H9 (cell line): ENCODE results near the gene PPFIBP1. TPM values are rescaled to one million over a fixed set of nuclear protein-coding genes. Genes with fewer than 3 reads are reported as not detected.

Source experiments
- DNase-seq: peaks from one replicate; pipeline ENCODE4 v3.0.0-alpha.2; 2017
- H2AFZ ChIP-seq: one replicate; pipeline ENCODE4 v1.6.1; 2013; ENCODE audit warnings: mild to moderate bottlenecking, low read length, control low read depth, moderate library complexity
- H2AK5ac ChIP-seq: 2 replicates; pipeline ENCODE4 v1.6.1; 2013; ENCODE audit warnings: low read length, control low read depth, mixed read lengths; ENCODE audit not compliant: insufficient read length
- H2BK120ac ChIP-seq: one replicate; pipeline ENCODE4 v1.6.1; 2013; ENCODE audit warnings: low read depth, mild to moderate bottlenecking, low read length, control low read depth, inconsistent platforms; ENCODE audit not compliant: poor library complexity, severe bottlenecking
- H2BK12ac ChIP-seq: 2 replicates; pipeline ENCODE4 v1.6.1; 2013; ENCODE audit warnings: low read length, control low read depth, mixed read lengths, low read depth; ENCODE audit not compliant: insufficient read length
- H2BK15ac ChIP-seq: 2 replicates; pipeline ENCODE4 v1.6.1; 2013; ENCODE audit warnings: low read depth, low read length, control low read depth
- H2BK20ac ChIP-seq: one replicate; pipeline ENCODE4 v1.6.1; 2013; ENCODE audit warnings: low read depth, mild to moderate bottlenecking, low read length, control low read depth, inconsistent platforms; ENCODE audit not compliant: poor library complexity, severe bottlenecking
- H2BK5ac ChIP-seq: 2 replicates; pipeline ENCODE4 v1.6.1; 2013; ENCODE audit warnings: low read length, control low read depth, mixed read lengths; ENCODE audit not compliant: insufficient read length
- H3K14ac ChIP-seq: 2 replicates; pipeline ENCODE4 v1.6.1; 2013; ENCODE audit warnings: low read length, control low read depth; ENCODE audit not compliant: insufficient read depth
- H3K18ac ChIP-seq: 2 replicates; pipeline ENCODE4 v1.6.1; 2013; ENCODE audit warnings: low read depth, mild to moderate bottlenecking, mixed read lengths, low read length, control low read depth; ENCODE audit not compliant: insufficient read length
- H3K23ac ChIP-seq: 2 replicates; pipeline ENCODE4 v1.6.1; 2013; ENCODE audit warnings: low read length, control low read depth, mixed read lengths, low read depth; ENCODE audit not compliant: insufficient read length
- H3K23me2 ChIP-seq: 2 replicates; pipeline ENCODE4 v1.6.1; 2013; ENCODE audit warnings: low read depth, mild to moderate bottlenecking, mixed read lengths, low read length, control low read depth; ENCODE audit not compliant: insufficient read length, poor library complexity, severe bottlenecking
- H3K27ac ChIP-seq: 2 replicates; pipeline ENCODE4 v1.5.1; 2013; ENCODE audit warnings: low read length, control low read depth, mixed read lengths, low read depth; ENCODE audit not compliant: insufficient read length
- H3K27me3 ChIP-seq: 2 replicates; pipeline ENCODE4 v1.6.1; 2013; ENCODE audit warnings: low read length, control low read depth, inconsistent platforms; ENCODE audit not compliant: insufficient read depth
- H3K4ac ChIP-seq: 2 replicates; pipeline ENCODE4 v1.6.1; 2013; ENCODE audit warnings: low read depth, mild to moderate bottlenecking, control low read depth, inconsistent platforms, low read length, moderate library complexity
- H3K4me1 ChIP-seq: 2 replicates; pipeline ENCODE4 v1.6.1; 2013; ENCODE audit warnings: low read length, control low read depth, inconsistent platforms; ENCODE audit not compliant: insufficient read depth
- H3K4me2 ChIP-seq: 2 replicates; pipeline ENCODE4 v1.6.1; 2013; ENCODE audit warnings: low read length, control low read depth, mixed read lengths; ENCODE audit not compliant: insufficient read length, insufficient read depth
- H3K56ac ChIP-seq: 2 replicates; pipeline ENCODE4 v1.6.1; 2013; ENCODE audit warnings: low read depth, mild to moderate bottlenecking, mixed read lengths, low read length, control low read depth; ENCODE audit not compliant: insufficient read length
- H3K79me1 ChIP-seq: 2 replicates; pipeline ENCODE4 v1.6.1; 2013; ENCODE audit warnings: low read depth, mild to moderate bottlenecking, moderate library complexity, low read length, control low read depth, inconsistent platforms; ENCODE audit not compliant: insufficient read depth, poor library complexity, severe bottlenecking
- H3K79me2 ChIP-seq: 2 replicates; pipeline ENCODE4 v1.6.1; 2013; ENCODE audit warnings: low read length, control low read depth, inconsistent platforms; ENCODE audit not compliant: insufficient read depth
- H3K9ac ChIP-seq: 2 replicates; pipeline ENCODE4 v1.6.1; 2013; ENCODE audit warnings: low read length, control low read depth, mixed read lengths; ENCODE audit not compliant: insufficient read length; ENCODE audit errors: extremely low read depth
- H3K9me3 ChIP-seq: one replicate; pipeline ENCODE4 v1.6.1; 2013; ENCODE audit warnings: low read depth, low read length, inconsistent platforms; ENCODE audit not compliant: control insufficient read depth
- H3T11ph ChIP-seq: one replicate; pipeline ENCODE4 v1.6.1; 2013; ENCODE audit warnings: mild to moderate bottlenecking, low read length, control low read depth, inconsistent platforms
- H4K20me1 ChIP-seq: one replicate; pipeline ENCODE4 v1.6.1; 2013; ENCODE audit not compliant: control insufficient read depth, insufficient read length, insufficient read depth
- H4K5ac ChIP-seq: 2 replicates; pipeline ENCODE4 v1.6.1; 2013; ENCODE audit warnings: low read depth, mild to moderate bottlenecking, mixed read lengths, low read length, control low read depth; ENCODE audit not compliant: insufficient read length
- H4K8ac ChIP-seq: replicated peaks from 2 replicates; pipeline ENCODE4 v1.6.1; 2013; ENCODE audit warnings: low read length, control low read depth, mixed read lengths, low read depth; ENCODE audit not compliant: insufficient read length
- H4K91ac ChIP-seq: 2 replicates; pipeline ENCODE4 v1.6.1; 2013; ENCODE audit warnings: low read depth, mild to moderate bottlenecking, moderate library complexity, mixed read lengths, low read length, control low read depth; ENCODE audit not compliant: insufficient read length
- H3K27ac Mint-ChIP-seq, 3 experiments: 2 replicates in 2 of 3; 3 replicates in 1 of 3; pipeline ENCODE4 v1.8.0; 2020 to 2021; ENCODE audit warnings: mixed read lengths in 3 of 3, mild to moderate bottlenecking in 1 of 3, moderate library complexity in 1 of 3
- H3K27me3 Mint-ChIP-seq: 2 replicates; pipeline ENCODE4 v1.8.0; 2021; ENCODE audit warnings: low read depth, mild to moderate bottlenecking, moderate library complexity, mixed read lengths
- H3K36me3 Mint-ChIP-seq, 3 experiments: 2 replicates in 2 of 3; 3 replicates in 1 of 3; pipeline ENCODE4 v1.8.0; 2020 to 2021; ENCODE audit warnings: low read depth in 3 of 3, mixed read lengths in 3 of 3; ENCODE audit not compliant: insufficient read depth in 1 of 3
- H3K4me1 Mint-ChIP-seq, 2 experiments: 2 replicates each; pipeline ENCODE4 v1.8.0; 2020; ENCODE audit warnings: mixed read lengths in 2 of 2
- H3K4me3 Mint-ChIP-seq, 2 experiments: 2 replicates in 1 of 2; 3 replicates in 1 of 2; pipeline ENCODE4 v1.8.0; 2020 to 2021; ENCODE audit warnings: mild to moderate bottlenecking in 2 of 2, mixed read lengths in 2 of 2, moderate library complexity in 1 of 2
- H3K9me3 Mint-ChIP-seq, 2 experiments: 2 replicates in 1 of 2; 3 replicates in 1 of 2; pipeline ENCODE4 v1.8.0; 2020; ENCODE audit warnings: mild to moderate bottlenecking in 2 of 2, mixed read lengths in 2 of 2, moderate library complexity in 1 of 2
- CTCF ChIP-seq: fragments of 200-600 bp; sonication (generic); conservative IDR thresholded peaks from 3 replicates; pipeline ENCODE4 v1.8.0; 2021; ENCODE audit warnings: antibody characterized with exemption, mild to moderate bottlenecking
- WGBS: extraction: QIAGEN DNeasy Blood & Tissue Kit; methylation state at CpG from one replicate; pipeline ENCODE4 v1.1.7; 2013; ENCODE audit warnings: missing lambda C conversion rate, low lambda C conversion rate, mixed read lengths; ENCODE audit not compliant: insufficient read length; ENCODE audit errors: extremely low coverage; 5-methylcytosine and 5-hydroxymethylcytosine counted together
- total RNA-seq: library from RNA; stranded (reverse); gene quantifications from 2 replicates; pipeline ENCODE4 v1.2.1, GENCODE V29; 2021

Gene PPFIBP1
- total RNA-seq, 1 experiment from 2014 or later: 29.2 TPM

- no peak for TF ChIP-seq CTCF
- no peak overlapping the region for H3K56ac ChIP-seq
- H3K23ac ChIP-seq: no peak overlapping the region
- no peak overlapping the region for H4K8ac ChIP-seq
- H3K79me2 ChIP-seq: no peaks in the 10 kb centered on the region
- no peaks in the 10 kb centered on the region for H3K27me3 Mint-ChIP-seq
- peaks cover 3 to 11% of the 10 kb centered on the region in 2 experiments; a peak in 3 of 4 replicates for H3K4me1 Mint-ChIP-seq
- H2BK20ac ChIP-seq: no peak overlapping the region
- H3K79me1 ChIP-seq: no peaks in the 10 kb centered on the region
- H3K9me3 Mint-ChIP-seq: no peaks in the 10 kb centered on the region
- no peak overlapping the region for H3K4me2 ChIP-seq
- no peak overlapping the region for H2AK5ac ChIP-seq
- no peaks in the 10 kb centered on the region for H3K4me1 ChIP-seq
- H2BK15ac ChIP-seq: no peak overlapping the region
- no peak overlapping the region for H3T11ph ChIP-seq
- H3K14ac ChIP-seq: no peak overlapping the region
- no peak overlapping the region for H3K27ac ChIP-seq
- WGBS: no CpG with 5 or more reads among the region's 3 CpGs
- H4K91ac ChIP-seq: no peak overlapping the region
- H3K4me3 Mint-ChIP-seq: no peak overlapping the region
- H3K27ac Mint-ChIP-seq: no peak overlapping the region; a peak in 1 of 7 replicates
- no peak overlapping the region for H4K5ac ChIP-seq
- no peak overlapping the region for H2BK120ac ChIP-seq
- no peak for DNase-seq
- H2BK12ac ChIP-seq: no peak overlapping the region
- no peak overlapping the region for H3K4ac ChIP-seq
- H3K9me3 ChIP-seq: no peaks in the 10 kb centered on the region
- H2AFZ ChIP-seq: no peak overlapping the region
- H3K23me2 ChIP-seq: no peaks in the 10 kb centered on the region
- H2BK5ac ChIP-seq: no peak overlapping the region
- H3K27me3 ChIP-seq: no peaks in the 10 kb centered on the region
- H3K9ac ChIP-seq: no peak overlapping the region
- no peaks in the 10 kb centered on the region for H4K20me1 ChIP-seq
- no peak overlapping the region for H3K18ac ChIP-seq
- H3K36me3 Mint-ChIP-seq: peaks cover 0 to 1% (median 0%) of the 10 kb centered on the region in 3 experiments; a peak in 2 of 7 replicates
Observed at GRCh38 chr12:27573972-27574371, 50.0 kb downstream of the PPFIBP1 start.
